Lower leg skin (tissue), 4 donors: ENCODE data around the gene TAF1A. TPM values are rescaled to one million over a fixed set of nuclear protein-coding genes. Genes with fewer than 3 reads are reported as not detected.

Experiments used
- DNase-seq, 2 donors: peaks; one replicate each; pipeline ENCODE4 v3.0.0-alpha.2; 2019; ENCODE audit warnings: low spot score in 2 of 2
- H3K4me3 ChIP-seq: fragments of 200-600 bp; sonication (generic); 2 replicates; pipeline ENCODE4 v1.5.1; 2017; ENCODE audit warnings: mild to moderate bottlenecking, low read depth; ENCODE audit not compliant: poor library complexity, severe bottlenecking
- POLR2A ChIP-seq, 2 donors: fragments of 450-650 bp; IDR thresholded peaks; one replicate each; pipeline ENCODE4 v1.6.1; 2016 to 2017; ENCODE audit warnings: antibody characterized with exemption in 2 of 2, mild to moderate bottlenecking in 1 of 2, moderate library complexity in 1 of 2
- WGBS, 2 donors: methylation state at CpG; one replicate each; pipeline ENCODE4 v1.1.5; 2018; 5-methylcytosine and 5-hydroxymethylcytosine counted together
- intact Hi-C: fragments of 100-400 bp; cut with DNase I; formaldehyde crosslinking; loops from one replicate; pipeline ENCODE4 v1.15.0; 2023; ENCODE audit warnings: low total_unique reads
- total RNA-seq, 4 donors: library from RNA; depleted of rRNA; stranded (reverse); fragments of >200 nt; gene quantifications; one replicate each; pipeline ENCODE4 v1.1.0, GENCODE V29; 2016
- TF ChIP-seq, protein P1 (sequence below), 3 donors: fragments of 450-650 bp; IDR thresholded peaks; one replicate each; pipeline ENCODE4 v1.5.1; 2016; ENCODE audit warnings: antibody characterized with exemption in 3 of 3, mild to moderate bottlenecking in 3 of 3, moderate library complexity in 2 of 3

The TAF1A gene
- total RNA-seq, 4 donors from 2014 or later: 1.3 to 7.3 (median 2.2) TPM

DNA sequence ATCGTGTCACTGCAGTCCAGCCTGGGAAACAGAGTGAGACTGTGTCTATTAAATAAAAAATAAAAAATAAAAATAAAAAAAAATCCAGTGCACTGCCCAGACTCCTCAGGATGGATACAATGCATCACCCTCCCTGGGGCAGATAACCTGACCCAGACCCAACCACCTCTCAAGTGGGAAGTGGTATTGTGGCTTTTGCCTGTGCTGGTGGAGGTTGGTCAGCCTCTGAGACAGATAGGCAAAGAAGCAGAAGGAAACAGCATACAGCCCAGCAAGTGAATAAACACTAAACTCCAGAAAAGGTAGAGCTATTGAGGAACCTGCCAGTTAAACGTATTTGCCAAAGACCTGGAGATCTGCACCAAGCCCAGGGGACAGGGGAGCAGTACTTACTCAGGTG, 63.8 kb downstream of the TAF1A start:
- intact Hi-C loops: no loop called here
- DNase-seq: no peak
- no peak overlapping the region for H3K4me3 ChIP-seq
- TF ChIP-seq, protein P1, sequence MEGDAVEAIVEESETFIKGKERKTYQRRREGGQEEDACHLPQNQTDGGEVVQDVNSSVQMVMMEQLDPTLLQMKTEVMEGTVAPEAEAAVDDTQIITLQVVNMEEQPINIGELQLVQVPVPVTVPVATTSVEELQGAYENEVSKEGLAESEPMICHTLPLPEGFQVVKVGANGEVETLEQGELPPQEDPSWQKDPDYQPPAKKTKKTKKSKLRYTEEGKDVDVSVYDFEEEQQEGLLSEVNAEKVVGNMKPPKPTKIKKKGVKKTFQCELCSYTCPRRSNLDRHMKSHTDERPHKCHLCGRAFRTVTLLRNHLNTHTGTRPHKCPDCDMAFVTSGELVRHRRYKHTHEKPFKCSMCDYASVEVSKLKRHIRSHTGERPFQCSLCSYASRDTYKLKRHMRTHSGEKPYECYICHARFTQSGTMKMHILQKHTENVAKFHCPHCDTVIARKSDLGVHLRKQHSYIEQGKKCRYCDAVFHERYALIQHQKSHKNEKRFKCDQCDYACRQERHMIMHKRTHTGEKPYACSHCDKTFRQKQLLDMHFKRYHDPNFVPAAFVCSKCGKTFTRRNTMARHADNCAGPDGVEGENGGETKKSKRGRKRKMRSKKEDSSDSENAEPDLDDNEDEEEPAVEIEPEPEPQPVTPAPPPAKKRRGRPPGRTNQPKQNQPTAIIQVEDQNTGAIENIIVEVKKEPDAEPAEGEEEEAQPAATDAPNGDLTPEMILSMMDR (IDR thresholded peaks at IDR 0.05): no peak
- no peak for TF ChIP-seq POLR2A (IDR thresholded peaks at IDR 0.05)
- 79 to 94% methylated on average over 2 of the region's 2 CpGs for whole genome bisulfite sequencing, 2 donors

DNA sequence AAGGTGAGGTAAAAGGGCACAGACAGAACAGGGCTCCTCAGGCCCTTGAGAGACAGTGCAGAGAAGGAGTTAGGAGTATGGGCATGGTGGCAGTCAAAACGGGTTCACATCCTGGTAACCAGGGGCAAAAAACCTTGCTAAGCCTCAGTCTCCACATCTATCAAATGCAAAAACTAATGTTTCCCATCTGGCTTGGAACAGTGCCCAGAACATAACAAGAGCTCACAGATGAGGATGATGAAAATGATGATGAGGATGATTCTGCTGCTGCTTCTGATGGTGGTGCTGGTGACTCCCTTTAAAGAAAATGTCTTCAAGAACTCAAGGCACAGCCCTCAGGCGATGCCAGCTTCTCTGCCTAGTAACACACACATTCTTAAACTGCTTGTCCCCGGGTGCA, 65.9 kb downstream of the TAF1A start:
- no peak overlapping the region for H3K4me3 ChIP-seq
- DNase-seq: no peak
- 56 to 60% methylated on average over 3 of the region's 3 CpGs for whole genome bisulfite sequencing, 2 donors
- TF ChIP-seq POLR2A (IDR thresholded peaks at IDR 0.05): no peak
- TF ChIP-seq, protein P1 (IDR thresholded peaks at IDR 0.05): no peak
- intact Hi-C loops: no loop called here

DNA sequence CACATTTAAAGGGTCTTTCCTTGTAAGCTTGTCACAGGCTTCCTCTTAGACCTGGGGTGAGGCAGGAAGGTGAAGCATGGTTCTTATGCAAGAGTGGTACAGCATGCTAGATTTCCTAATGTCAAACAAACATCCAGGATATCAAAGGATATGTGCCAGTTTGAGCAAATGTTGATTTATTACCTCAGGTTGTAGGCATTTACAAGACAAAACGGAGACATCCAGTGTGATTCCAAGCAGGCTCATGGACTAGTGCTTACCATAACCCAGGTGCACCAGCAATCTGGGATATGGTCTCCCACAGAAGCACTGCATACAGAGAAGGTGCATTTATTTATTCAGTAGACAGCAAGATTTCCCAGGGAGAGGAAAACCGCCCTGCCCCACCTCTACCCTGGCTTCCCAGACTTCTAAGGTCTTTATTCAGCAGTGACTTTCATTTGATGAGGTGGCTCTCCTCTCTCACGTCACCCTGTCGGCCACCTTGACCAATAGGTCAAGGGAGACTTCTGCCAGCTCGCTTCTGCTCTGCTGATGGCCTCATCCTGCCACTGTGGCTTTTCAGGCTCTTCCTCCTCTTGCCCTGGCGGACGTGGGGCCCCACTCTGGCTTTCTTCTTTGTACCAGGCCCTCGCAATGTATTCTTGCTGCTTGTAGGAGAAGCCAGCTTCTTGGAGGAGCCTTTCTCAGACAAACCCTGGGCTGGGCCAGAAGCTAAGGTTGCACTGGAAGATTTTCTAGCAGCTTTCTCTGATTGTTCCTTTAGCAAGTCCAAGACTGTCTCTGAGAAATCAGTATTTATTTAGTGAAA, 67.4 kb downstream of the TAF1A start:
- H3K4me3 ChIP-seq: no peak overlapping the region
- DNase-seq: no peak
- intact Hi-C loops: no loop called here
- 86% methylated on average over 8 of the region's 8 CpGs for WGBS, 2 donors
- TF ChIP-seq, protein P1 (IDR thresholded peaks at IDR 0.05): no peak
- TF ChIP-seq POLR2A (IDR thresholded peaks at IDR 0.05): no peak

DNA sequence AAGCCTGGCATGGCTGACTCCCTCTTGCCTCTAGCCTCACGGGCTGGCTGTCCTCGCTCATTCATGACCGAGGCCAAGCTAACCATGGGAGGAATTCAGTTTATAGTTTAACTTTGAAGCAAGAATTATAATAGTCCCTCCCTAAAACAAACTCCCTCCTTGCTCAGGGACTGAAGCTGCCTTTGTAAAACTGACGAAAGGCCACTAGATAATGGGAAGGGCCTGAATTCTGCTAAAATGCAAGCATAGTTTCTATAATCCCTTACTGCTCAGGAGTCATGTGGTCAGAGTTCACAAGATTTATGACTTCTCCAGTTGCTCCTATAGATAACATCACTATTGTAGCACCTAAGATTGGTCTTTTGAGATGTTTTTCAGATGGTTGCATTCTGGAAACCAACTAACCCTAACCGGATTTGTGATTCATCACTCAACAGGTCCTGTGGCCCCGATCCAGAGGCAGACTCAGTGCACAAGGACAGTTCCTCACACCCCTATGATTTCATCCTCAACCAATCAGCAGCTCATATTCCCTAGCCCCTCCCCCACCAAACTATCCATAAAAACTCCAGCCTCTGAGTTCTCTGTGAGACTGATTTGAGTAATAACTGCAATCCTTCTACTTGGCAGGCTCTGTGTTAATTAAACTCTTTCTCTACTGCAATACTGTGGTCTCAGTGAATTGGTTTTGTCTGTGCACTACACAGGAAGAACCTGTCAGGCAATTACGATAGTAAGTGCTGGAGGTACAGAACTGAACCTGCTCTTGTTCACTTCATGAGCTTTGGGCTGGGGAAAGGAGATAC, 68.2 kb downstream of the TAF1A start:
- H3K4me3 ChIP-seq: no peak overlapping the region
- TF ChIP-seq POLR2A (IDR thresholded peaks at IDR 0.05): no peak
- TF ChIP-seq, protein P1 (IDR thresholded peaks at IDR 0.05): no peak
- no peak for DNase-seq
- intact Hi-C loops: no loop called here
- 85 to 88% methylated on average over 7 of the region's 7 CpGs for WGBS, 2 donors

Other genes with a start within 250 kb of the TAF1A start
- not detected for gene HHIPL2, start 41.8 kb downstream of the TAF1A start, total RNA-seq
- 10 to 100 TPM; 25.1 to 57.5 (median 31.5) TPM for gene MIA3, start 28.2 kb upstream of the TAF1A start, total RNA-seq
- 10 to 100 TPM; 27.2 to 38.1 (median 30.2) TPM for gene AIDA, start 122.6 kb upstream of the TAF1A start, total RNA-seq
- gene BROX, start 122.6 kb upstream of the TAF1A start, total RNA-seq: 100 to 1,000 TPM in 1 of 4 donors, 10 to 100 TPM in 3; 74.2 to 102 (median 78.5) TPM
- gene FAM177B, start 147.3 kb upstream of the TAF1A start, total RNA-seq: not detected
- gene DISP1, start 225.1 kb upstream of the TAF1A start, total RNA-seq: 10 to 100 TPM in 1 of 4 donors, 1 to 10 TPM in 3; 5.8 to 12.0 (median 7.6) TPM